Caco-2 (cell line): ENCODE results near the gene SOAT2. TPM values are rescaled to one million over a fixed set of nuclear protein-coding genes. Genes with fewer than 3 reads are reported as not detected.

Experiments
- BruUV-seq: library from RNA; stranded (reverse); fragments of 400-500 nt; replicated peaks from 2 replicates; lab custom pipeline; 2021; lab: Mats Ljungman, UMichigan
- CTCF ChIA-PET: fragments of 300-600 bp; sonication (Branson Sonifier 250); formaldehyde crosslinking; loops from one replicate; lab custom pipeline; 2022; ENCODE audit warnings: antibody characterized with exemption; lab: Charles Lee
- POLR2A ChIA-PET: fragments of 300-600 bp; sonication (Branson Sonifier 250); formaldehyde crosslinking; loops from one replicate; lab custom pipeline; 2022; ENCODE audit warnings: antibody characterized with exemption; lab: Charles Lee
- DNase-seq, 2 experiments: peaks; one replicate each; pipeline versions ENCODE4 v3.0.0 to v3.0.0-alpha.2; 2020 to 2022
- H3K27me3 ChIP-seq: replicated peaks from 2 replicates; pipeline ENCODE4 v1.6.0; 2011; ENCODE audit warnings: low read length; ENCODE audit not compliant: control insufficient read depth, insufficient read depth
- H3K36me3 ChIP-seq: 2 replicates; pipeline ENCODE4 v1.5.1; 2011; ENCODE audit warnings: low read length; ENCODE audit not compliant: control insufficient read depth, insufficient read depth
- H3K4me1 ChIP-seq: fragments of 250-450 bp; sonication (Bioruptor Pico); 2 replicates; pipeline ENCODE4 v1.5.1; 2020; ENCODE audit warnings: mild to moderate bottlenecking
- H3K4me3 ChIP-seq: 2 replicates; pipeline ENCODE4 v1.5.1; 2011; ENCODE audit warnings: low read depth, mild to moderate bottlenecking, control low read depth, low read length
- H3K9me3 ChIP-seq: fragments of 250-450 bp; sonication (Bioruptor Pico); 2 replicates; pipeline ENCODE4 v1.5.1; 2020; ENCODE audit warnings: mild to moderate bottlenecking, moderate library complexity
- H3K27ac Mint-ChIP-seq: one replicate; pipeline ENCODE4 v1.8.0; 2022; ENCODE audit warnings: mixed read lengths; ENCODE audit not compliant: unreplicated experiment
- H3K27me3 Mint-ChIP-seq: one replicate; pipeline ENCODE4 v1.8.0; 2022; ENCODE audit warnings: mixed read lengths; ENCODE audit not compliant: insufficient read depth, unreplicated experiment
- H3K36me3 Mint-ChIP-seq: one replicate; pipeline ENCODE4 v1.8.0; 2022; ENCODE audit warnings: mild to moderate bottlenecking, mixed read lengths; ENCODE audit not compliant: insufficient read depth, unreplicated experiment
- H3K4me1 Mint-ChIP-seq: one replicate; pipeline ENCODE4 v1.8.0; 2022; ENCODE audit warnings: low read depth, mixed read lengths; ENCODE audit not compliant: unreplicated experiment
- H3K4me3 Mint-ChIP-seq: one replicate; pipeline ENCODE4 v1.8.0; 2022; ENCODE audit warnings: mild to moderate bottlenecking, moderate library complexity, mixed read lengths; ENCODE audit not compliant: unreplicated experiment
- H3K9me3 Mint-ChIP-seq: one replicate; pipeline ENCODE4 v1.8.0; 2022; ENCODE audit warnings: mixed read lengths; ENCODE audit not compliant: unreplicated experiment
- intact Hi-C: fragments of 100-400 bp; cut with micrococcal nuclease; formaldehyde crosslinking; loops from one replicate; pipeline ENCODE4 v1.10.0; 2022; ENCODE audit not compliant: unreplicated experiment
- total RNA-seq: library from RNA; stranded (reverse); gene quantifications from 2 replicates; pipeline ENCODE4 v1.2.3, GENCODE V29; 2022
- TF ChIP-seq, protein P1 (sequence below), 2 experiments: fragments of 200-600 bp in 1 of 2; IDR thresholded peaks; 1 replicate in 1 of 2; 2 replicates in 1 of 2; pipeline versions ENCODE4 v1.5.1 to v1.8.0; 2011 to 2022; ENCODE audit warnings: antibody characterized with exemption in 1 of 2, control low read depth in 1 of 2, inconsistent platforms in 1 of 2, low read depth in 1 of 2, low read length in 1 of 2, mild to moderate bottlenecking in 1 of 2, moderate library complexity in 1 of 2; ENCODE audit not compliant: insufficient read depth in 1 of 2, severe bottlenecking in 1 of 2, unreplicated experiment in 1 of 2

The SOAT2 gene
- total RNA-seq, 1 experiment from 2014 or later = 6.5 TPM

DNA sequence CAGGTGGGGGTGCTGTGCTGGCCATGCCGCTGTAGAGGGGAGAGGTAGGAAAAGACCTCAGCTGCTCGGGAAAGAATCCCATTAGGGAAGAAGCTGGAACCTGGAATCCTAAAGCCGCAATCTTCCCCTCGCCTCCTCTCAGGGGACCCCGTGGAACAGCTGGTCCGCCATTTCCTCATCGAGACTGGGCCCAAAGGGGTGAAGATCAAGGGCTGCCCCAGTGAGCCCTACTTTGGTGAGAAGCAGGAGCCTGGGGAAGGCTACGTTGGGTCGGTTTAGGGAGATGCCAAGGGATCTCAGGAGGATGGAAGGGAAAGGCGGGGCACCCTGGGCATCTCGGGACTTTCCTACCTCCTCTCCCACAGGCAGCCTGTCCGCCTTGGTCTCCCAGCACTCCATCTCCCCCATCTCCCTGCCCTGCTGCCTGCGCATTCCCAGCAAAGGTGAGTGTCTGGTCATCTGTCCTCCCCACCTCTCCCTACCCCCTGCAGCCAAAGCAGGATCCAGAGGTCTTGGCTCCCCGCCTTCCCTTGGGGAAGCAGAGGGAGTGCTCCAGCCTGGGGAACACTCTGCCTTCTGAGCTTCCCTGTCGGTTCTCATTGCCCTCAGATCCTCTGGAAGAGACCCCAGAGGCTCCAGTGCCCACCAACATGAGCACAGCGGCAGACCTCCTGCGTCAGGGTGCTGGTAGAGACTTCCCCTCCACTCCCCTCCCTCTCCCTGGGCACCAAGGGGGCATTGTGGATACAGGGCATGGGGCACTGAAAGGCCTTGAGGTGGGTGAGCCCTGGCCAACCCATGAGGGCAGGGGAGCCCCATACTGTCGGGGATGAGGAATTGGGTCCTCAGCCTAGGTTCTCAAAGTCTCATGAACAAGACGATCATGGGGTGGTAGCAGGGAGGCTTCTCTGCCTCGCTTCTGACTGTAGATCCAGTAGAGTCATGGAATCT lies 41.0 kb upstream of the SOAT2 start:
- H3K27ac Mint-ChIP-seq = no peak overlapping the region
- peak in 1 of 2 experiments; percentile 27 for DNase-seq
- Histone ChIP-seq H3K36me3 (peaks cover 3% of the 10 kb centered on the region; the same call in 1 of the 2 replicates), H3K4me1 (peaks cover 7% of the 10 kb centered on the region), H3K27me3 (no peaks in the 10 kb centered on the region), H3K4me3 (no peak overlapping the region), H3K9me3 (no peaks in the 10 kb centered on the region)
- H3K9me3 Mint-ChIP-seq = no peaks in the 10 kb centered on the region
- no TSS peak for BruUV-seq
- ChIA-PET POLR2A (no interaction called here), CTCF (interaction anchor here (0.5 to 1.9 kb wide), 4 partner anchors 8 to 206 kb away, joined by 3 to 9 read pairs (median 4); partner anchors contain the start of genes ESPL1 and SOAT2)
- H3K4me3 Mint-ChIP-seq = no peak overlapping the region
- peaks cover 9% of the 10 kb centered on the region for H3K36me3 Mint-ChIP-seq
- H3K4me1 Mint-ChIP-seq = peaks cover 6% of the 10 kb centered on the region
- intact Hi-C loops = no loop called here
- TF ChIP-seq, protein P1, sequence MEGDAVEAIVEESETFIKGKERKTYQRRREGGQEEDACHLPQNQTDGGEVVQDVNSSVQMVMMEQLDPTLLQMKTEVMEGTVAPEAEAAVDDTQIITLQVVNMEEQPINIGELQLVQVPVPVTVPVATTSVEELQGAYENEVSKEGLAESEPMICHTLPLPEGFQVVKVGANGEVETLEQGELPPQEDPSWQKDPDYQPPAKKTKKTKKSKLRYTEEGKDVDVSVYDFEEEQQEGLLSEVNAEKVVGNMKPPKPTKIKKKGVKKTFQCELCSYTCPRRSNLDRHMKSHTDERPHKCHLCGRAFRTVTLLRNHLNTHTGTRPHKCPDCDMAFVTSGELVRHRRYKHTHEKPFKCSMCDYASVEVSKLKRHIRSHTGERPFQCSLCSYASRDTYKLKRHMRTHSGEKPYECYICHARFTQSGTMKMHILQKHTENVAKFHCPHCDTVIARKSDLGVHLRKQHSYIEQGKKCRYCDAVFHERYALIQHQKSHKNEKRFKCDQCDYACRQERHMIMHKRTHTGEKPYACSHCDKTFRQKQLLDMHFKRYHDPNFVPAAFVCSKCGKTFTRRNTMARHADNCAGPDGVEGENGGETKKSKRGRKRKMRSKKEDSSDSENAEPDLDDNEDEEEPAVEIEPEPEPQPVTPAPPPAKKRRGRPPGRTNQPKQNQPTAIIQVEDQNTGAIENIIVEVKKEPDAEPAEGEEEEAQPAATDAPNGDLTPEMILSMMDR (IDR thresholded peaks at IDR 0.05; ENCODE audit: insufficient read depth in 1 of 2, low read depth in 1 of 2, low read length in 1 of 2, severe bottlenecking in 1 of 2, unreplicated experiment in 1 of 2) = no peak
- no peaks in the 10 kb centered on the region for H3K27me3 Mint-ChIP-seq

DNA sequence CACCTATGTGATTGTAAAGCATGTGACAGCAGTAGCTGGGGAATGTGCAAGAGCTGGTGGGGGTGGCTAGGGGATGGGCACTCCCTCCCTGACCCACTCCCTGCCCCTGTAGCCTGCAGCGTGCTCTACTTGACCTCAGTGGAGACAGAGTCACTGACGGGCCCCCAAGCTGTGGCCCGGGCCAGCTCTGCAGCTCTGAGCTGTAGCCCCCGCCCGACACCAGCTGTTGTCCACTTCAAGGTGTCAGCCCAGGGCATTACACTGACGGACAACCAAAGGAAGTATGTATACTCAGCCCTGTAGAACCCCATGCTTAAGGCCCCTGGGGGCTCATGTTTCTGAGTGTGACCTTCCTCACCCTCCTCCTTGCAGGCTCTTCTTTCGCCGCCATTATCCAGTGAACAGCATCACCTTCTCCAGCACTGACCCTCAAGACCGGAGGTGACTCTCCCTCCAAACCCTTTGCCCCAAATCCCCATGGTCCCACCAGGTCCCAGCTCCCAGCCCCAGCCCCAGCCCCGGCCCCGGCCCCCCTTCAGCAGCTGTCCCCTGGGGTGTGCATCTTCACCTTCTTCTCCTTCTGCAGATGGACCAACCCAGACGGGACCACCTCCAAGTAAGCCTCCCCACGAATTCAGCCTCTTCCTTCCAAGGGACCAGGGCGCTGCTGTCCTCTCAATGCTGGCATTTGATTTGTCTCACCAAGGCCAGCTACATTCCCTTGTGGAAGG lies 40.1 kb upstream of the SOAT2 start:
- H3K9me3 Mint-ChIP-seq = no peaks in the 10 kb centered on the region
- no peak overlapping the region for H3K27ac Mint-ChIP-seq
- Histone ChIP-seq H3K9me3 (no peaks in the 10 kb centered on the region), H3K4me3 (no peak overlapping the region), H3K27me3 (no peaks in the 10 kb centered on the region), H3K4me1 (peaks cover 7% of the 10 kb centered on the region), H3K36me3 (peaks cover 3% of the 10 kb centered on the region; the same call in 1 of the 2 replicates)
- BruUV-seq = no TSS peak
- H3K27me3 Mint-ChIP-seq = no peaks in the 10 kb centered on the region
- H3K36me3 Mint-ChIP-seq = peaks cover 9% of the 10 kb centered on the region
- TF ChIP-seq, protein P1 (IDR thresholded peaks at IDR 0.05; ENCODE audit: insufficient read depth in 1 of 2, low read depth in 1 of 2, low read length in 1 of 2, severe bottlenecking in 1 of 2, unreplicated experiment in 1 of 2) = no peak
- intact Hi-C loops = no loop called here
- DNase-seq = peak in 1 of 2 experiments; percentile 31
- H3K4me3 Mint-ChIP-seq = no peak overlapping the region
- POLR2A ChIA-PET = no interaction called here
- CTCF ChIA-PET = interaction anchor here (1.9 kb wide), 1 partner anchor 9 kb away, joined by 9 read pairs; no protein-coding TSS in a partner anchor
- peaks cover 6% of the 10 kb centered on the region for H3K4me1 Mint-ChIP-seq
